ENCODE data around the gene FOXD4L1. TPM values are rescaled to one million over a fixed set of nuclear protein-coding genes. Genes with fewer than 3 reads are reported as not detected.
"Not testable (repeated sequence)": the region's sequence is repeated elsewhere in the genome, so short reads cannot be mapped to it uniquely, and the experiment has no call there.

FOXD4L1 gene
- 0.34 and 0.50 TPM in 2 replicates for total RNA-seq

DNA sequence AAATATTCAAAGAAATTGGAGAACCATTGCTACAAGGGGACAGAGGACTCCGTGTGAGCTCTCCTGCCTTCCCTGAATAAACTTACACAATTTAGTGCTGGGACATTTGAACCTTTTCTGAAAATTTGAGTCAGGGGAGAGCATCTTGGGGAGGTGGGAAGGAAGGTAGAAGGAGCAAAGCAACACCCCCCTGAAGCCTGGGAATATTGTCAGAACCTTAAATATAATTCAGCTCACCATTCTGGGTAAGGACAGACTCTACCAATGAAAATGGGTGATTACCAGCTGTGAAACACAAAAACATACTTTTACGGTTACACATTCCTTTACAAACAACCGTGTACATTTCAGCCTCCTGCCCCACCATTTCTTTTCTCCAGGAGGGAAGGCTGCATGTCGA lies at the start of gene FOXD4L1:
TSS of gene FOXD4L1 (plus strand) at position 301 of the 400 bp plus-strand sequence. CDS start 592 bp downstream, outside the sequence.
- intact Hi-C loops (cut with micrococcal nuclease): not testable (repeated sequence)

DNA sequence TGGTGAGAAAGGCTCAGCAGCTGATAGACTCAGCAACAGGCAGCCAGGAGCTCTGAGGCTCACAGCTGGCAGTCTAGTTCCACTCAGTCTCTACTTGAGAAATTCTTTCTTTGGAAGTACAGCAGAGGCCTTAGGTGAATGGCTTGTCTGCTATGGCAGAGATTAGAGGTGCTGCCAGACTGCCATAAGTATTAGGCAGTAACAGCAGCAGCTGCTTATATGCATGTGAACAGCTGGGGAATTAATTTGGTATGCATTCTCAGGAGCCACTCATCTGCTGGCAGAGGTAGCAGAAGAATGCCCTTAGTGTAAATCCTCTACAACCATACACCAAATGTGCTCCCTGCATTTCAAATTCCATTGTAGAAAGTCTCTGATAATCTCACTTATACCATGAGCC lies 32.7 kb upstream of the FOXD4L1 start:
- intact Hi-C loops (cut with micrococcal nuclease): not testable (repeated sequence)

DNA sequence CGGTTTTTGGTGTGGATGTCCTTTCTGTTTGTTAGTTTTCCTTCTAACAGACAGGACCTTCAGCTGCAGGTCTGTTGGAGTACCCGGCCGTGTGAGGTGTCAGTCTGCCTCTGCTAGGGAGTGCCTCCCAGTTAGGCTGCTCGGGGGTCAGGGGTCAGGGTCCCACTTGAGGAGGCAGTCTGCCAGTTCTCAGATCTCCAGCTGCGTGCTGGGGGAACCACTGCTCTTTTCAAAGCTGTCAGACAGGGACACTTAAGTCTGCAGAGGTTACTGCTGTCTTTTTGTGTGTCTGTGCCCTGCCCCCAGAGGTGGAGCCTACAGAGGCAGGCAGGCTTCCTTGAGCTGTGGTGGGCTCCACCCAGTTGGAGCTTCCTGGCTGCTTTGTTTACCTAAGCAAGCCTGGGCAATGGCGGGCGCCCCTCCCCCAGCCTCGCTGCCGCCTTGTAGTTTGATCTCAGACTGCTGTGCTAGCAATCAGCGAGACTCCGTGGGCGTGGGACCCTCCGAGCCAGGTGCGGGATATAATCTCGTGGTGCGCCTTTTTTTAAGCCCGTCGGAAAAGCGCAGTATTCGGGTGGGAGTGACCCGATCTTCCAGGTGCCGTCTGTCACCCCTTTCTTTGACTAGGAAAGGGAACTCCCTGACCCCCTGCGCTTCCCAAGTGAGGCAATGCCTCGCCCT lies 21.6 kb upstream of the FOXD4L1 start:
- intact Hi-C loops (cut with micrococcal nuclease): not testable (repeated sequence)

DNA sequence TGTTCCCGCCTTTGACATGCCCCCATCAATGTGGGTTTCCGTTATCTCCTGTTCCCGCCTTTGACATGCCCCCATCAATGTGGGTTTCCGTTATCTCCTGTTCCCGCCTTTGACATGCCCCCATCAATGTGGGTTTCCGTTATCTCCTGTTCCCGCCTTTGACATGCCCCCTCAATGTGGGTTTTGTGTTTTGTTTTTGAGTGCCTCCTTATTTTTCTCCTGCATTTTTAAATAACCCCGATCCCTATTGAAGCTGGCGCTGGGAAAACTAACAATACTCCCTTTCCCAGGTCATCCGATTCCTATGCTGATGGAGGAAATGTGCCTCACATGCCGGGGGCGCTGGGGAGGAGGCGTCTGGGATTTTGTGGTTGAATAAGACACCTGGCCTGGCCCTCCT lies 1.9 kb upstream of the FOXD4L1 start:
- intact Hi-C loops (cut with micrococcal nuclease): not testable (repeated sequence)

DNA sequence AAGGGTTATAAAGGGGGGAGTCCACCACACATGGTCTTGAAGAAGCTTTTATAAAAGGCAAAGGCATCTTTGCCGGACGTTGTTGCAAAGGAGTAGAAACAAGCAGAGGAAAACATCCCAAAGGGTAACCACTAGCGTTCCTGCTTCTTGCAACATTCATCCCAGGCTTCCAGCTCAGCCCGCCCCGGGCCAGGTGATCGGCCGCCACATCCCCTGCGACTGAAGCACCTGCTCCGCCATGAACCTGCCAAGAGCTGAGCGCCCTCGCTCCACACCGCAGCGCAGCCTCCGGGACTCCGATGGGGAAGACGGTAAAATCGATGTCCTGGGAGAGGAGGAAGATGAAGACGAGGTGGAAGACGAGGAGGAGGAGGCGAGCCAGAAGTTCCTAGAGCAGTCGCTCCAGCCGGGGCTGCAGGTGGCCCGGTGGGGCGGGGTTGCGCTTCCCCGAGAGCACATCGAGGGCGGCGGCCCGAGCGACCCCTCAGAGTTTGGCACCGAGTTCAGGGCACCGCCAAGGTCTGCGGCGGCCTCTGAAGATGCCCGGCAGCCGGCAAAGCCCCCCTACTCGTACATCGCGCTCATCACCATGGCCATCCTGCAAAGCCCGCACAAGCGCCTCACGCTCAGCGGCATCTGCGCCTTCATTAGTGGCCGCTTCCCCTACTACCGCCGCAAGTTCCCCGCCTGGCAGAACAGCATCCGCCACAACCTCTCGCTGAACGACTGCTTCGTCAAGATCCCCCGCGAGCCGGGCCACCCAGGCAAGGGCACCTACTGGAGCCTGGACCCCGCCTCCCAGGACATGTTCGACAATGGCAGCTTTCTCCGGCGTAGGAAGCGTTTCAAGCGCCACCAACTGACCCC lies 787 bp downstream of the FOXD4L1 start:
- intact Hi-C loops (cut with micrococcal nuclease): not testable (repeated sequence)

DNA sequence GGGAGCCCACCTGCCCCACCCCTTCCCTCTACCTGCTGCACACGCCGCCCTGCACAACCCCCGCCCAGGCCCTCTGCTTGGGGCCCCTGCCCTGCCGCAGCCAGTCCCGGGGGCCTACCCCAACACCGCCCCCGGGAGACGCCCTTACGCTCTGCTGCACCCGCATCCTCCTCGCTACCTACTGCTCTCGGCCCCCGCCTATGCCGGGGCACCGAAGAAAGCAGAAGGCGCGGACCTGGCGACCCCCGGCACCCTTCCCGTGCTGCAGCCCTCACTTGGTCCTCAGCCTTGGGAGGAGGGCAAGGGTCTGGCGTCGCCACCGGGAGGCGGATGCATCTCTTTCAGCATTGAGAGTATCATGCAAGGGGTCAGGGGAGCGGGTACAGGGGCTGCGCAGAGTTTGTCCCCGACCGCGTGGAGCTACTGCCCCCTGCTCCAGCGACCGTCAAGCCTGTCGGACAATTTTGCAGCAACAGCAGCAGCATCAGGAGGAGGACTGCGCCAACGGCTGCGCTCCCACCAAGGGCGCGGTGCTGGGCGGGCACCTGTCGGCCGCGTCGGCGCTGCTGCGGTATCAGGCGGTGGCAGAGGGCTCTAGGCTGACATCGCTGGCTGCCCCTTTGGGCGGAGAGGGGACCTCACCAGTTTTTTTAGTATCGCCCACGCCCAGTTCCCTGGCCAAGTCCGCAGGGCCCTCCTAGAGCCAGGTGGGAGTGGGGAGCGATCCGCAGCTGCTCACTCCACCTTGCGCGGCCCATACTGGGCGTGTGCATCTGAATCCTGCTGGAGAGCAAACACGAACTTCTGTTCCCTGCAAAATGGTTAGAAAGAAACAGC lies 1.6 kb downstream of the FOXD4L1 start:
- intact Hi-C loops (cut with micrococcal nuclease): not testable (repeated sequence)

DNA sequence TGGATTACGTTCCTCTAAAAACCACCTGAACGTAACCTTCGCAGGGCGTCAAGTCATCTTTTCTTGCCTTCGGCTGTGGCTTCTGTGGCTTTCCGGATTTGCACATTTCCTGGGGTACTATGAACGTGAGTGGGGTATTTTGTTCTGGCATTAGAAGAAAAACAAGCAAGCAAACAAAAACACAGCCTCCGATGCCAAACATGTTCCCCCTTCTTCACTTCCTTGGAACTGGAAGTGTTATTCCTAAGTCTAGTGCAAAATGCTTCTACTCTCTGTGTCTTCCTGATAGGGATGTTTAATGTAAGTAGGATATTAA lies 2.2 kb downstream of the FOXD4L1 start:
- intact Hi-C loops (cut with micrococcal nuclease): not testable (repeated sequence)

DNA sequence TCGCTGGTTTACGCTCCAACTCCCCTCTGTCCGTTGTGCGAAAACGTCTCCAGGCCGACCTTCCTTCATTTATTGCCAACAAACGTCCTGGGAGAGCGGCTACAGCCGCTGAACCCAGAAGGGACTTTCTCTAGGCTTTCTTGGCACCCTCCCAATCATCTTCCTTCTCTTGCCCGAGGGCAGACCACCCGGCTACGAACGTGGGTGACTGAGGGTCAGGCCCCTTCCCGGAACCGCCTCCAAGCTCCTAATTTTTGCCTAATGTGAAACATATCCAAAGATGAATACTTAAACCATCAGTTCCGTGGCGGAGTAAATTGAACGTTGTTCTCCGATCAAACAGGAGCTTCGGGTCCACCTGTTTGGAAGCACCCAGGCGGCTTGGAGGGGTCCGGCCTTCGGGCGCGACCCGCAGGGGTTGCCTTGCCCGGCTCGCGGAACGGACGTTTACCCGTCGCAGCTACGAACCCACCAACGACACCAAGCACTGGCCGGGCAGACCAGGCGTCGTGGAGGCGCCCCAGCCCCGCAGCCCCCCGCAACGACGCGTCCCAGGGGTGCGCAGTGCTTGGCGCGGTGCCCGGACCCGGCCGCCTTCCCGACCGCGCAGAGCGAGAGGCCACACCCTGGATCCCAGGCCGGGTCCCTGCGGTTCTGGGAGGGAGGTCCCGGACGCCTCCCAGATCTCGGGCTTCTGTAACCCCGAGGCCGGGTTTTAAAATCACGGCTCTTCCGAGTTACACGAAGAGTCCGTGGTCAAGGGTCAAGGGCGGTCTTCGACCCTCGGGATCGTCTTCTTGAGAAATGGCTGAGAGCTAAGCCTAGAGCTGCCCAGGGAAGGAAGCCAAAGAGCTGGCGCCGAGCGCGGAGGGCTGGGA lies 4.0 kb downstream of the FOXD4L1 start:
- intact Hi-C loops (cut with micrococcal nuclease): not testable (repeated sequence)

DNA sequence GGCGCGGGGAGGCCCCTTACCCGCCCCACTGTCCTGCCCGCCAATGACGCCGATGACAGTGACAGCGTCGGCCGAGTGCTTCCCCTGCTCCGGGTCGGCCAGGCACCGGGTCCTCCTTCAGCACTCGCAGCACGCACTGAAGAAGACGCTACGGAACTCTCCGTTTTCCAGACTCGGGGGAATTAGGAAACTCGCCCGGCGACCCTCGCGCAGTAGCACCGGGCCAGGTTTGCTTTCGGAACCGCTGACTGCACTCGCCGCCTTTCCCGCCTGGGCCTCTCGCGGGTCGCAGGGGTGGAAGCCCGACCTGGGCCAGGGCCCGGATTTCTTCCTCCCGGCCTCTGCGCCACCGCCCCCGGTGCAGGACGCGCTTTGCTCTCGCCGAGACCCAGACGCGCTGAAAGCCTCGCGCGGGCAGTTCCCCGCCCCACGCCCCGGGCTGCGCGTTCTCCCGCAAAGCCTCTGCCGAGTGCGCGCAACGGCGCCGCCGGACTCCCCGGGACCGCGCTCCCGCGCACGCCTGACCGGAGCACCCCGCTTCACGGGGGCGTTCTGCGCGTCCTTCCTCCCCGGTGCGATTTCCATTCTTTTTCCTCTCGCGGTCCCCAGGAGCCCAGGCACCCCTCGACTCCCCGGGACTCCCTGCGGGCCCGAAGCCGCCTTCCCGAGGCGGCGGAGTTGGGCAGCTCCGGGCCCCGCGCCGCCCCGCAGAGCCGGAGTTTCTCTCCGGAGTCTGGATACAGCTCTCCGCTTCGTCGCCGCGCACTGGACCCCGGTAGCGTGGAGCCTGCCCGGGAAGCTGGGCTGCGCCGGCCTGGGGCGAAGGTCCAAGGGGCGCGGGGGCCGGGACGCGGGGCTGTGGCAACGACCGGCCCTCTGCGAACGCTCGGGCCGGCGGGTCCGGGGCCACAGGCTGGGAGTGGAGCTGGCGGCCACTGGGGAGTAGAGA lies 4.9 kb downstream of the FOXD4L1 start:
- intact Hi-C loops (cut with micrococcal nuclease): not testable (repeated sequence)

DNA sequence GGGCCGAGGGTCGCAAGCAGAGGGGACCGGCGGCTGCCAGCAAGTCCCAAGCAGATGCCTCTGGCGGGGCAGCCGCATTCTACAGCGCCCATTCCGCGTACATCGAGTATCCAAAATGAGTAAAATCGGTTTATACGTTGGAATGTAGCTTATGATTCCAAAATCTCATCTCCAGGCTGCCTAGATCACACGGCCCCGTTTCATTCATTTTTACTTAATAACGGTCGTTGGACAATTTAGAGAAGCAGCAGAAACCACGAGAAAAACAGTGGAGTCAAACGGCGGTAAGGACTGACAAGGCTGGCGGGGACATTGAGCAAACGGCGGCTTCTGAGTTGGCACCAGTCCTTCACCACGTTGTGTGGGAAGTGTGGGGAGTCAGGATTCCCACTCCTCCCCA lies 5.6 kb downstream of the FOXD4L1 start:
- intact Hi-C loops (cut with micrococcal nuclease): not testable (repeated sequence)

DNA sequence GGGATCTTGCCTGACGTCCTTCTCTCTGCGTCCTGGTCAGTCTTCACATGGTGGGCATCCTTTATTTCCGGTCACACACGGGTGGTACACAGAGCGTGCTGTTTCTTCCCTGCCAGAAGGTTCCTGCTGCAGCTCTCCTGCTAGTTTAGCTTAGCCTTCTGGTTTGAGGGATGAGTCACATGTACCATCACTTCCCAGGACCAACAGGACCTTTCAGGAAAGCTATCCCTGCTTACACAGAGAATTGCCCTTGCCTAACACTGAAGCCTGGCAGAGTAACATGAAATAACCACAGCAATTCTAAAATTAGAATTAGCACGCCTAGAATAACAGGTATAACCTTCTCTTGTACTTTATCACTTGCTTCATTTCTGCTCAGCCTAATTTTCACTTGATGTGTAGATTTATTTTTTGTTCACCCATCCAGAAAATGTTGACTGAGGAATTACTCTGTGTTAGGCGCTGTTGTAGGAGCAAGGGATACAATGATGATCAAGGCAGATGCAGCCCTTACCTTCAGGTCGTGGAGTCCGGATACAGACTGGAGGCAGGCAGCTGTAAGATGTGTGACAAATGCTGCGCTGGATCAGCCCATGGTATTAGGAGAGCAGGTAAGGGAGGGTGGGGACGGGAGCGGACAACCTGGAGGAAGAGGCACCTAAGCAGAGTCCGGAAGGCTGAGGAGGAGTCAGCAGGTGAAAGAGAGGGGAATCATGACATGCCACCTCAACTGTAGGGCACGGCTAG lies 9.1 kb downstream of the FOXD4L1 start:
- intact Hi-C loops (cut with micrococcal nuclease): not testable (repeated sequence)

DNA sequence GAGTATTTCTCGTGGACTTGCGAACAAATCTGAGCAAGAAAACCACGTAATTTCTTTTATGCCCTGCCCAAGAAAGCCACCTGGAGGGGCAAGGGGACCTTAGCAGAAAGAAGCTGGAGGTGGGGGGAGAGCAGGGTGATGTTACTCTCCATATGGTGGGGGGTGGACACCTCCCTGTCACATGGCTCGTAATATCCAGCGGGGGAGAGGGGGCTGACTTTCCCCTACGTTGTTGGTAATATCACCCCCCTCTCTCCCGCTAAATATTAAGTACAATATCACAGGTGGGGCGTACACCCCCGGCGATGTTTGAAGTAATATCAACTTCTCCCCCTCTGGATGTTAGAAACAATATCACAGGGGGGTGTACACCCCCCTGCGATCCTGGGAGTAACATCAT lies 9.7 kb downstream of the FOXD4L1 start:
- intact Hi-C loops (cut with micrococcal nuclease): not testable (repeated sequence)

DNA sequence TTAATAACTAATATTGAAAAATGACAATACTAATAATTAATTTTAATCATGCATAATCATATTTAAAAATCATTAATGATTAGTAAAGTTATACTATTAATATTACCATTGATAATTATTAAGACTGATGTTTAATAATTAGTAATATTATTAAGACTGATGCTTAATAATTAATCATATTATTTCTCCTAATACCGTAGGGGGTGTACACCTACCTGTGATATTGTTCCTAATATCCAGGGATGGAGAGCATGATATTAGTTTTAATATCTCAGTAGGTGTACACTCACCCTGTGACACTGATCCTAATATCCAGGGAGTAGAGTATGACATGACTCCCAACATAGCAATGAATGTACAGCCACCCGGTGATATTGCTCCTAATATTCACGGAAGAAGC lies 12.4 kb downstream of the FOXD4L1 start:
- intact Hi-C loops (cut with micrococcal nuclease): not testable (repeated sequence)

DNA sequence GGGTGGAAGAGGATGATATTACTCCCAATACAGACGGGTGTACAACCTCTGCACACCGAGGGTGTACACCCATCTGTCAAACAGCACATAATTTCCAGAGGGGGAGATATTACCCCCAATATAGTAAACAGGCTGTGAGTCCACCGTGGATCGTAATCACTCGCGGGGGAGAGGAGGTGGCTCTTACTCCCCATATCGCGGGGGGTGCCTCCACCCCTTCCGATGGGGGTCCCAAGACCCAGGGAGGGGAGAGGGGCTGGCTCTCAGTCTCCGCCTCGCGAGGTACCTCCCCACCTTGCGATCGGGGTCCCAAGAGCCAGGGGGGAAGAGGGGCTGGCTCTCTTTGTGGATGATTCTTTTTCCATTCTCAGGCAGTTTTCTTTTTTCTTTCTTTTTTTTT lies 13.4 kb downstream of the FOXD4L1 start:
- intact Hi-C loops (cut with micrococcal nuclease): not testable (repeated sequence)

DNA sequence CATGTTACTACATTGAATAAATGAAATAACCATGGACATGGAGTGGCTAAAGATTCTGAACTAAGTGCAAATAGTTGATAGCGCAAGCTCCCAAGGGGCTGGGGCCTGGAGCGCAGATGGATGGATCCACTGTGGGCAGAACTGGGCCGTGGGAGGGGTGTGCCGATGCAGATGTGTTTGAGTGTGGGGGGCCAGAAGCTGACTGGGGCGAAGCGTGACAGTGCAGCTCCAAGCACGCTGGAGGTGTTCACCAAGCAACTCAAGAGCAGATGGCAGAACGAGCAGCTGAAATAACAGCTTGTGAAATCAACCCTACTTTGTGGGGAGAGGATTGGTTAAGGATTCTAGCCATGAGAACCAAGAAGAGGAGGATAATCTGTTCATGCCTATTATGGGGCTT lies 17.0 kb downstream of the FOXD4L1 start:
- intact Hi-C loops (cut with micrococcal nuclease): not testable (repeated sequence)

DNA sequence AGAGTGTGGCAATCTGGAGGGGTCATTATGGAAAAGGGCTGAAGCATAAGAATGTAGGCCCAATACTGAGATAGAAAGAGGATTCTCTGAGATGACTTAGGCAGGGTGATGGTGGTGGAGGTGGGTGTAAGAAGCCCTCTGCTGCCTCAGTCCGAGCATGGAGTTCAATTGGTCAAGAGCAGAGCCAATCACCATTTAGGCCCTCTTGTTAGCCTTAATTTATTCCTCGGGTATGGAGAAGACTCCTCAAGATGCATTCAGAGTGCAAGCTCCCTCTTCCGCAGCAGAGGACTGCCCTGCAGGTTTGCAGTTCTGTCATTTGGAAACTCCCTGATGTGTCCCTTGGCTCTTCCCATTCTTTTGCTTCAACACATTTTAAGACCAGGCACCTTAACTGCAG lies 17.5 kb downstream of the FOXD4L1 start:
- intact Hi-C loops (cut with micrococcal nuclease): not testable (repeated sequence)

DNA sequence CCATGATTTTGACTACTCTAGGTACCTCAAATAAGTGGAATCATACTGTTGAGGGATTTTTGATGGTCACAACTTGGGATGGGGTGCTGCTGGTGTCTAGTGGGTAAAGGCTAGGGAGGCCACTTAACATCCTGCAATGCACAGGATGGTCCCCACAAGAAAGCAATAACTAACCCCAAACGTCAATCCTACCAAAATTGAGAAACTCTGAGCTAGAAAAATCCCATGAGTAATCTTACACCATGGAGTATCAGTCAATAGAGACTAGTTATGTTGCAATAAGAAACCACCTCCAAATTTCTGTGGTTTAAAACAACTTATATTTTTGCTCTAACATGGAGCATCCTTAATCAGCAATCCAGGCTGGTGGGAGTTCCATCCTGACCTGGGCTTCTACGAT lies 18.6 kb downstream of the FOXD4L1 start:
- intact Hi-C loops (cut with micrococcal nuclease): not testable (repeated sequence)

DNA sequence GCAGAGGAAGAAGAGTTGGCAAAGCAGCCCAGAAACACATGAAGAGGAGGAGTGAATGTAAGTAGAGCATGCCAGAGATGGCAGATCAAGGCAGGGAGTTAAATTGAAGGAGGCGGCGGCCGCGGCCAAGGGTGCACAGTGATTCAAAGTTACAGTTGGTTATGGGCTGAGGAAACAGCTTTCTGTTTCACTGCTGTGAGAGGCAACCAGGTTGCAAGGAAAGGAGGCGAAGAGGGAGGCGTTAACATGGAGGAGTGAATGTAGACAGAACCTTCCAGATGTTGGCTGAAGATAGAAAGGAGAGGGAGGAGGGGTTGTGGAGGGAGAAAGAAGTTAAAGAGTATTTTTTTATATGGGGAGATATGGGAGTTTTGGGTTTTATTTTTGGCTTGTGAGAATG lies 22.4 kb downstream of the FOXD4L1 start:
- intact Hi-C loops (cut with micrococcal nuclease): not testable (repeated sequence)

DNA sequence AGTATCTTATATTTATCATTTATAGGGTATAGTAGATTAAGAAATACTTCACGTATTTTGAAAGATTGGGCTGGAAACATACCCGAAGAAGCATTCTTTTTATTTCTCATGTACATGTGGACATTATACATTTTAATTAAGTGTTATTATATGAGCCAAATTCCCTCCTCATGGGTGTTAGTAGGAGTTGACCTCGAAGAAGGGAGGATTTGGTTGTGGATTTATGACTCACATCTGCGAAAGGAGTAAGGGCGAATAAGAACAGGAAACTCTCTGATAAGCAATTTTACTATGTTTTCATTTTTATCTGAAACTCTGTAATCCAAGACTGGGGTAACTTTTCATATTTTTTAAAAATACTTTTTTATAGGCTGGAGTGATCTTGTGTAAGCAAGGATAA lies 23.0 kb downstream of the FOXD4L1 start:
- intact Hi-C loops (cut with micrococcal nuclease): not testable (repeated sequence)

Data from T-helper 2 cell treated with Interferon-gamma antibody and Interleukin-4, amounts not matched to agents 100 ng/mL and 5 ng/mL, for 36 hours (primary cell).